HCT116 (cell line): Measurements from ENCODE around the gene DYNC2I2. TPM values are rescaled to one million over a fixed set of nuclear protein-coding genes. Genes with fewer than 3 reads are reported as not detected.

Source experiments
- ATAC-seq: fragments of 200-7000 bp; cut with Tn5 transposase; 2 replicates; pipeline ENCODE4 v1.9.1; 2020; ENCODE audit warnings: mild to moderate bottlenecking, moderate library complexity
- Bru-seq: library from RNA; stranded (reverse); fragments of 400-500 nt; gene quantifications from one replicate; lab custom pipeline; 2021; lab: Mats Ljungman, UMichigan
- BruChase-seq, 2 experiments: library from RNA; stranded (reverse); fragments of 400-500 nt; gene quantifications; one replicate each; lab custom pipeline; 2021; lab: Mats Ljungman, UMichigan
- BruUV-seq: library from RNA; stranded (reverse); fragments of 400-500 nt; replicated peaks from 2 replicates; lab custom pipeline; 2021; lab: Mats Ljungman, UMichigan
- CTCF ChIA-PET: fragments of 300-600 bp; sonication (Branson Sonifier 250); formaldehyde crosslinking; loops from one replicate; lab custom pipeline; 2021; ENCODE audit warnings: antibody characterized with exemption; lab: Charles Lee
- POLR2A ChIA-PET: fragments of 300-600, 350-600 bp; sonication (Branson Sonifier 250); formaldehyde crosslinking; loops from one replicate; lab custom pipeline; 2021; ENCODE audit warnings: antibody characterized with exemption; lab: Charles Lee
- RAD21 ChIA-PET, 2 experiments: fragments of 300-600 bp; sonication (Branson Sonifier 250); formaldehyde crosslinking; loops; one replicate each; lab custom pipeline; 2023; ENCODE audit warnings: low total read pairs in 2 of 2; ENCODE audit not compliant: uncharacterized antibody in 2 of 2, unreplicated experiment in 2 of 2, low non-redundant PET in 1 of 2; lab: Charles Lee
- DNase-seq: peaks from one replicate; pipeline ENCODE4 v3.0.0-alpha.2; 2010; ENCODE audit warnings: low read depth, low spot score
- H2AFZ ChIP-seq: fragments of 200-600 bp; shearing (Covaris generic), sonication (generic); 2 replicates; pipeline ENCODE4 v1.6.1; 2017; ENCODE audit warnings: low read depth, mixed run types, mixed read lengths, antibody characterized with exemption, low read length; ENCODE audit not compliant: poor library complexity, severe bottlenecking
- H3K27ac ChIP-seq: 2 replicates; pipeline ENCODE4 v1.5.1; 2012; ENCODE audit warnings: low read depth, low read length
- H3K27me3 ChIP-seq: fragments of 200-600 bp; sonication (generic); 2 replicates; pipeline ENCODE4 v1.6.1; 2016; ENCODE audit warnings: mixed run types, low read length, mixed read lengths; ENCODE audit not compliant: insufficient read depth
- H3K36me3 ChIP-seq, 2 experiments: fragments of 200-500 bp in 1 of 2; fragments of 200-600 bp in 1 of 2; sonication (Bioruptor generic) in 1 of 2; sonication (generic) in 1 of 2; 2 replicates each; pipeline versions ENCODE4 v1.5.1 to v1.6.1; 2014 to 2016; ENCODE audit warnings: low read length in 2 of 2, inconsistent platforms in 1 of 2, mixed read lengths in 1 of 2, mixed run types in 1 of 2; ENCODE audit not compliant: insufficient read depth in 2 of 2, control insufficient read depth in 1 of 2
- H3K4me1 ChIP-seq, 2 experiments: fragments of 200-600 bp in 1 of 2; sonication (generic) in 1 of 2; 2 replicates each; pipeline versions ENCODE4 v1.5.1 to v1.6.1; 2012 to 2017; ENCODE audit warnings: low read length in 2 of 2, inconsistent platforms in 1 of 2, mild to moderate bottlenecking in 1 of 2, mixed read lengths in 1 of 2, mixed run types in 1 of 2, moderate library complexity in 1 of 2; ENCODE audit not compliant: insufficient read depth in 2 of 2, control insufficient read depth in 1 of 2
- H3K4me2 ChIP-seq: fragments of 200-600 bp; sonication (generic); 2 replicates; pipeline ENCODE4 v1.6.1; 2017; ENCODE audit warnings: mixed run types, low read length, mixed read lengths
- H3K4me3 ChIP-seq, 2 experiments: fragments of 200-600 bp in 1 of 2; sonication (generic) in 1 of 2; replicated peaks in 1 of 2; 2 replicates each; pipeline ENCODE4 v1.5.1; 2011 to 2016; ENCODE audit warnings: low read length in 2 of 2, control low read depth in 1 of 2, low read depth in 1 of 2, mild to moderate bottlenecking in 1 of 2, mixed read lengths in 1 of 2, mixed run types in 1 of 2
- H3K79me2 ChIP-seq: fragments of 200-600 bp; sonication (generic); 2 replicates; pipeline ENCODE4 v1.6.1; 2017; ENCODE audit warnings: mild to moderate bottlenecking, mixed run types, low read length, moderate library complexity, mixed read lengths; ENCODE audit not compliant: insufficient read depth
- H3K9ac ChIP-seq: fragments of 200-600 bp; sonication (generic); 2 replicates; pipeline ENCODE4 v1.6.1; 2016; ENCODE audit warnings: low read length, mixed read lengths
- H3K9me2 ChIP-seq: fragments of 200-600 bp; sonication (generic), shearing (Covaris generic); 2 replicates; pipeline ENCODE4 v1.6.1; 2017; ENCODE audit warnings: mixed run types, mild to moderate bottlenecking, moderate library complexity; ENCODE audit not compliant: insufficient read depth
- H3K9me3 ChIP-seq, 2 experiments: fragments of 200-500 bp in 1 of 2; fragments of 200-600 bp in 1 of 2; sonication (Bioruptor generic) in 1 of 2; sonication (generic) in 1 of 2; 2 replicates each; pipeline ENCODE4 v1.6.1; 2014 to 2017; ENCODE audit warnings: low read length in 2 of 2, mixed read lengths in 2 of 2, inconsistent platforms in 1 of 2, low read depth in 1 of 2, mild to moderate bottlenecking in 1 of 2, mixed run types in 1 of 2, moderate library complexity in 1 of 2; ENCODE audit not compliant: control insufficient read depth in 1 of 2, insufficient read depth in 1 of 2
- H4K20me1 ChIP-seq: fragments of 200-600 bp; sonication (generic), shearing (Covaris generic); 2 replicates; pipeline ENCODE4 v1.6.1; 2017; ENCODE audit warnings: mixed run types, mild to moderate bottlenecking, moderate library complexity; ENCODE audit not compliant: insufficient read depth
- CTCF ChIP-seq, 3 experiments: fragments of 200-600 bp in 1 of 3; sonication (generic) in 1 of 3; IDR thresholded peaks in 2 of 3; conservative IDR thresholded peaks in 1 of 3; 2 replicates each; pipeline ENCODE4 v1.5.1; 2012 to 2017; ENCODE audit warnings: low read depth in 2 of 3, low read length in 2 of 3, antibody characterized with exemption in 1 of 3, borderline replicate concordance in 1 of 3, control low read depth in 1 of 3, mild to moderate bottlenecking in 1 of 3, mixed read lengths in 1 of 3, mixed run types in 1 of 3, moderate library complexity in 1 of 3; ENCODE audit not compliant: insufficient read depth in 1 of 3
- POLR2A ChIP-seq: IDR thresholded peaks from 2 replicates; pipeline ENCODE4 v1.7.0; 2011; ENCODE audit warnings: borderline replicate concordance; ENCODE audit not compliant: insufficient read depth, insufficient read length; ENCODE audit errors: extremely low read depth
- POLR2AphosphoS5 ChIP-seq: IDR thresholded peaks from 2 replicates; pipeline ENCODE4 v1.6.1; 2011; ENCODE audit warnings: mild to moderate bottlenecking, low read depth, low read length, moderate library complexity
- YY1 ChIP-seq: IDR thresholded peaks from 2 replicates; pipeline ENCODE4 v1.6.1; 2011; ENCODE audit warnings: low read length, low read depth, moderate library complexity, mild to moderate bottlenecking; ENCODE audit not compliant: insufficient replicate concordance; ENCODE audit errors: extremely low read depth
- ZFX ChIP-seq: fragments of 450-650 bp; IDR thresholded peaks from 2 replicates; pipeline ENCODE4 v1.6.1; 2017
- intact Hi-C: fragments of 100-400 bp; cut with micrococcal nuclease; formaldehyde crosslinking; loops from 2 replicates; pipeline ENCODE4 v1.10.0; 2022
- long read RNA-seq: library from polyadenylated mRNA; unstranded; transcript quantifications from one replicate; pipeline ENCODE4 v2.0.0, GENCODE V29; 2021; ENCODE audit not compliant: unreplicated experiment
- polyA plus RNA-seq: library from polyadenylated mRNA; unstranded; fragments of >200 nt; gene quantifications from 2 replicates; pipeline ENCODE4 v1.2.1, GENCODE V29; 2012; ENCODE audit warnings: missing spikeins
- total RNA-seq: library from RNA; stranded (reverse); gene quantifications from one replicate; pipeline ENCODE4 v1.2.1, GENCODE V29; 2021; ENCODE audit not compliant: unreplicated experiment

DYNC2I2 gene
- total RNA-seq (155 TPM), Bru-seq, nascent RNA (percentile 69 among the genes with signal in this experiment), BruChase-seq, experiment 1, labeled RNA remaining after a 6-hour chase (percentile 70 among the genes with signal in this experiment), BruChase-seq, experiment 2, labeled RNA remaining after a 2-hour chase (percentile 66 among the genes with signal in this experiment)
- polyA plus RNA-seq = 150 and 152 TPM in 2 replicates
- long read RNA-seq, transcript WDR34-201 (9 exons, 1,755 nt) = major isoform, 364 of 585 reads
- long read RNA-seq, partial matches to known transcripts = 37 of 585 reads
- long read RNA-seq, other reads (novel, unspliced or antisense) = 184 of 585 reads

- Histone ChIP-seq H3K27me3 (no peaks in the 10 kb centered on the region), H3K9me2 (no peaks in the 10 kb centered on the region), H3K4me1 (peaks cover 6 to 35% of the 10 kb centered on the region in 2 experiments), H3K79me2 (peaks cover 39% of the 10 kb centered on the region), H2AFZ (peak within 1 kb of the TSS; percentile 18), H3K9me3 (no peaks in the 10 kb centered on the region), H3K4me3 (peak within 1 kb of the TSS; percentile 75 to 83), H3K27ac (peak within 1 kb of the TSS; percentile 90), H3K36me3 (no peaks in the 10 kb centered on the region; a peak in 1 of 4 replicates), H3K9ac (peak within 1 kb of the TSS; percentile 98), H3K4me2 (peak within 1 kb of the TSS; percentile 99), H4K20me1 (no peaks in the 10 kb centered on the region)
- no peak for TF ChIP-seq CTCF (IDR thresholded peaks at IDR 0.05 in 2 of 3, conservative IDR thresholded peaks at IDR 0.05 in 1 of 3; ENCODE audit: borderline replicate concordance in 1 of 3, insufficient read depth in 1 of 3, low read depth in 2 of 3, low read length in 2 of 3)
- TF ChIP-seq POLR2AphosphoS5 = peak; percentile 80
- peak; percentile 59; the same call in 1 of the 2 replicates for TF ChIP-seq ZFX
- peak; percentile 98 for TF ChIP-seq YY1
- peak; percentile 70 for TF ChIP-seq POLR2A
- intact Hi-C loops = no loop called here
- POLR2A ChIA-PET = interaction anchor here (1.0 to 1.2 kb wide), 3 partner anchors 10 to 28 kb away, joined by 3 to 5 read pairs (median 4); no protein-coding TSS in a partner anchor
- no TSS peak for BruUV-seq
- CTCF ChIA-PET = interaction anchor here (1.1 kb wide), 1 partner anchor 21 kb away, joined by 3 read pairs; no protein-coding TSS in a partner anchor
- ATAC-seq (peak; percentile 88), DNase-seq (peak; percentile 89)
- RAD21 ChIA-PET = no interaction called here
Observed at GRCh38 chr9:128656416-128657343, at the start of gene DYNC2I2. TSS of gene DYNC2I2 (minus strand) at chr9:128656847. CDS start at chr9:128656726, 121 bp downstream.
